ENCODE results near the gene DMGDH. TPM values are rescaled to one million over a fixed set of nuclear protein-coding genes. Genes with fewer than 3 reads are reported as not detected.

Gene DMGDH
- total and polyA plus RNA-seq, 8 donors, result 0.38 to 5.3 (median 1.8) TPM; not detected in 1

GRCh38 chr5:79023348-79023747, 46.1 kb downstream of the DMGDH start:
- H3K27me3 ChIP-seq, result no peaks in the 10 kb centered on the region
- no peak for DNase-seq
- intact Hi-C loops (cut with DNase I; ENCODE audit: low total_unique reads), result loop anchor here (5.0 kb wide), 1 partner anchor 439 kb away; no protein-coding TSS in a partner anchor
- peaks cover 8 to 32% (median 18%) of the 10 kb centered on the region in 4 donors for H3K4me1 ChIP-seq
- TF ChIP-seq EP300 (IDR thresholded peaks at IDR 0.05), result no peak
- TF ChIP-seq POLR2A (IDR thresholded peaks at IDR 0.05), result no peak
- TF ChIP-seq POLR2AphosphoS5 (IDR thresholded peaks at IDR 0.05), result no peak
- TF ChIP-seq, protein P1, sequence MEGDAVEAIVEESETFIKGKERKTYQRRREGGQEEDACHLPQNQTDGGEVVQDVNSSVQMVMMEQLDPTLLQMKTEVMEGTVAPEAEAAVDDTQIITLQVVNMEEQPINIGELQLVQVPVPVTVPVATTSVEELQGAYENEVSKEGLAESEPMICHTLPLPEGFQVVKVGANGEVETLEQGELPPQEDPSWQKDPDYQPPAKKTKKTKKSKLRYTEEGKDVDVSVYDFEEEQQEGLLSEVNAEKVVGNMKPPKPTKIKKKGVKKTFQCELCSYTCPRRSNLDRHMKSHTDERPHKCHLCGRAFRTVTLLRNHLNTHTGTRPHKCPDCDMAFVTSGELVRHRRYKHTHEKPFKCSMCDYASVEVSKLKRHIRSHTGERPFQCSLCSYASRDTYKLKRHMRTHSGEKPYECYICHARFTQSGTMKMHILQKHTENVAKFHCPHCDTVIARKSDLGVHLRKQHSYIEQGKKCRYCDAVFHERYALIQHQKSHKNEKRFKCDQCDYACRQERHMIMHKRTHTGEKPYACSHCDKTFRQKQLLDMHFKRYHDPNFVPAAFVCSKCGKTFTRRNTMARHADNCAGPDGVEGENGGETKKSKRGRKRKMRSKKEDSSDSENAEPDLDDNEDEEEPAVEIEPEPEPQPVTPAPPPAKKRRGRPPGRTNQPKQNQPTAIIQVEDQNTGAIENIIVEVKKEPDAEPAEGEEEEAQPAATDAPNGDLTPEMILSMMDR (IDR thresholded peaks at IDR 0.05), result no peak
- H3K4me3 ChIP-seq, result no peak overlapping the region
- no peak overlapping the region for H3K27ac ChIP-seq
- 76 to 88% (median 83%) methylated on average over 1 of the region's 1 CpG for WGBS, 5 donors
- no peaks in the 10 kb centered on the region for H3K9me3 ChIP-seq
- no peaks in the 10 kb centered on the region for H3K36me3 ChIP-seq

DNA sequence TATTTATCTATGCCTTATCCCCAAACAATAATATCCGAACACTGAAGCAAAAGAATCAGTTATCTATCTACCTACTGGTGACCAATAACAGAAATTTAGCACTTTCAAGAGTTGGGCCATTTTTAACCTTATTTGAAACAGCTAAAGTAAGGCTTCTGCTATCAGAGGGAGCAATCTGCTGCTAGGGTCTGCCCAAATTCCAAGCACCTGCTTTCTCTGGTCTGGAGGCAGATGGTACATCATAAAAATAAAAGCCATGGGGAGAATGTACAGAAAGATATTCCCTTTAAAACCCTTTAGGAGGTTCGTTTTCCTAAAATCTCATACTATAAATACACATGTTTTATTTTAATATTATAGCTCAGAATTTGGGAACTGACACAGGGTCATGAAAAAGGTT, 46.7 kb downstream of the DMGDH start:
- Histone ChIP-seq H3K4me1 (peaks cover 8 to 32% (median 18%) of the 10 kb centered on the region in 4 donors), H3K4me3 (no peak overlapping the region), H3K27me3 (no peaks in the 10 kb centered on the region), H3K27ac (no peak overlapping the region), H3K36me3 (no peaks in the 10 kb centered on the region), H3K9me3 (no peaks in the 10 kb centered on the region)
- intact Hi-C loops (cut with DNase I; ENCODE audit: low total_unique reads), result loop anchor here (5.0 kb wide), 1 partner anchor 440 kb away; no protein-coding TSS in a partner anchor
- no peak for TF ChIP-seq POLR2AphosphoS5 (IDR thresholded peaks at IDR 0.05)
- TF ChIP-seq, protein P1 (IDR thresholded peaks at IDR 0.05), result no peak
- TF ChIP-seq POLR2A (IDR thresholded peaks at IDR 0.05), result no peak
- TF ChIP-seq EP300 (IDR thresholded peaks at IDR 0.05), result no peak
- 71 to 87% (median 85%) methylated on average over 2 of the region's 2 CpGs for WGBS, 5 donors
- no peak for DNase-seq

DNA sequence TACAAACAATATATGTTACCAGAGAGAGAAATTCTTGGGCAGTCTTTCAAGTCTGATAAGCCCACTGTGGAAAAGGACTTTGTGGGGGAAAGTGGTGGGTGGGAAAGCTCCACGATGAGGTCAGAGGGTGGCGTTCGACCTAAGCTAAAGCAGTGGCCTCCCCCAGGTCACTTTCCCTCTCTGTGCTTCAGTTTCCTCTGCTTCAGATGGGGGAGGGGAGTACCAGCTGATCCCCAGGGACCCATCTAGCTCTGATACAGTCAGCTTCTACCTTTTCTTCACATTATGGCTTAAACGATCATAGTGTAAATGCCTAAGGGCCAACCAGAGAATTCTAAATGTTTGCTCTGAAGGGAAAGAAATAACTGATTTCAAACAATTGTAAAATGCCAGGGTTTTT, 47.7 kb downstream of the DMGDH start:
- no peak for DNase-seq
- intact Hi-C loops (cut with DNase I; ENCODE audit: low total_unique reads), result loop anchor here (5.0 kb wide), 1 partner anchor 441 kb away; no protein-coding TSS in a partner anchor
- WGBS, 5 donors, result 29 to 48% (median 33%) methylated on average over 4 of the region's 4 CpGs
- peaks cover 8 to 32% (median 18%) of the 10 kb centered on the region in 4 donors for H3K4me1 ChIP-seq
- H3K9me3 ChIP-seq, result no peaks in the 10 kb centered on the region
- no peaks in the 10 kb centered on the region for H3K27me3 ChIP-seq
- no peak overlapping the region for H3K27ac ChIP-seq
- no peak overlapping the region for H3K4me3 ChIP-seq
- TF ChIP-seq POLR2A (IDR thresholded peaks at IDR 0.05) (no peak), POLR2AphosphoS5 (IDR thresholded peaks at IDR 0.05) (no peak), EP300 (IDR thresholded peaks at IDR 0.05) (no peak)
- TF ChIP-seq, protein P1 (IDR thresholded peaks at IDR 0.05), result no peak
- no peaks in the 10 kb centered on the region for H3K36me3 ChIP-seq

DNA sequence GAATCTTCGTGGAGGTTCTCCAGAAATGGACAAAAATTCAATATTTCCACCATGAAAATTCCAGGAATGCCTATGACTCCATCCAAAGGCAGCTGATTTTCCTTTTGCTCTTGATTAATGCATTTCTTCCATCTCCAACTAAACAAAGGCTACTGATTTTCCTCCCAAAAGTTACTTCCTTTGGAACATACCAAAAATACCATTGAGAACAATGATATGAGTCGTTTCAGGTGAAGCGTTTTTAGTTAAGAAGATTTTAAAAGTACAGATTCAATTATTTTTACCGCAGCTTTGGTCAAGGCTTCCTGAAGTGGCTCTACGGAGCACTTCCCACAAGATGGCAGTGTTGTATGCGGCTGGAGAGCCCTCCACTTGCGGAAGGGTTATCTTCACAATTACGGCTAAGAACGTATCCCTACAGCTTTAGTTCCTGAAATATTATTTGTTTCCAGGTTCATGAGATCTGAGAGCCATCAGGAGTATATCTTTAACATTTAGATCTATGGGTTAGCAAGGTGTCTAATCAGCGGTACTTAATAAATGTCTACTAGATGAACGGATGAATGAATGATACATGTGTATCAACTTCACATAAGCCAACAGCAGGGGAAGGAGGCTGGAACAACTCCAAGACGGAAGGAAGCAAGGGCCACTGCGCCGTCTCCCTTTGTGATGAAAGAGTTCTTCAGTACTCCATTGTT, 48.5 kb downstream of the DMGDH start:
- no peaks in the 10 kb centered on the region for H3K36me3 ChIP-seq
- H3K9me3 ChIP-seq, result no peaks in the 10 kb centered on the region
- no peak overlapping the region for H3K4me3 ChIP-seq
- DNase-seq, result peak; percentile 60 to 87
- intact Hi-C loops (cut with DNase I; ENCODE audit: low total_unique reads), result loop anchor here (5.0 kb wide), 1 partner anchor 441 kb away; no protein-coding TSS in a partner anchor
- no peak overlapping the region for H3K27ac ChIP-seq
- no peaks in the 10 kb centered on the region for H3K27me3 ChIP-seq
- TF ChIP-seq EP300 (IDR thresholded peaks at IDR 0.05), result no peak
- TF ChIP-seq, protein P1 (IDR thresholded peaks at IDR 0.05), result peak in 5 of 7 experiments; percentile 53 to 74 (median 72)
- WGBS, 5 donors, result 10 to 16% (median 11%) methylated on average over 14 of the region's 14 CpGs
- H3K4me1 ChIP-seq, result peaks cover 8 to 32% (median 18%) of the 10 kb centered on the region in 4 donors
